Fibroblast of peridontal ligament (primary cell): ENCODE data around the gene TBCD.

Source experiments
- DNase-seq: peaks from one replicate; pipeline ENCODE4 v3.0.0-alpha.2; 2010; ENCODE audit errors: extremely low read depth

Gene TBCD

DNA sequence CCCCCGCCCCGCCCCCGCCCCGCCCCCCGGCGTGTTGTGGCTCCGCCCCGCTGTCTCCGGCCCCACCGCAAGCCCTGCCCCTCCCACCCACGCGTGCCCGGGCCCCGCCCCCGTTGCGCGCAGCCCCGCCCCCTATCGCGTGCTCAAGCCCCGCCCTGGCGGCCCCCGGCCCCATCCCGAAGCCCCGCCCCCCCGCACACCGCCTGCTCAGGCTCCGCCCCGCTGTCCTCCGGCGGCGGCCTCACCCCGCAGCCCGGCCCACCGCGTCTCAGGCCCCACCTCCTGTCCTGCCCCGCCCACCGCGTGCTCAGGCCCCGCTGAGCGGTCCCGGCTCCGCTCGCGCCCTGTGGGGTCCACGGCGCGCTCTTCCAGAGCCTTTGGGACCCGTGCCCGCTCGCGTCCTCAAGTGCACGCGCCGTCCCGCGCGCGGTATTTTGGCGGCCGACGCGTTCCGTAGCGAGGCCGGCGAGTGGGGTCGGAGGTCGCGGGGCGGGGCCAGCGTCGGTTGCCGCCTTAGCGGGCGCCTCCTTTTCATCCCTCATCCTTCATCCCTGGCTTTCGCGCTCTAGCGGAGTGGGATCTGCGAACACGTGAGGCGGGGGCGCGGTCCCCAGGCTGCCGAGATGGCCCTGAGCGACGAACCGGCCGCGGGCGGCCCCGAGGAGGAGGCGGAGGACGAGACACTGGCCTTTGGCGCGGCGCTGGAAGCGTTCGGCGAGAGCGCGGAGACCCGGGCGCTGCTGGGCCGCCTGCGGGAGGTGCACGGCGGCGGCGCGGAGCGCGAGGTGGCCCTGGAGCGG lies at the start of gene TBCD:
Gene TBCD, plus strand, starts transcription at position 495 of the 800 bp plus-strand sequence. Its CDS starts 129 bp downstream, at position 624.
- peak; percentile 82 for DNase-seq

DNA sequence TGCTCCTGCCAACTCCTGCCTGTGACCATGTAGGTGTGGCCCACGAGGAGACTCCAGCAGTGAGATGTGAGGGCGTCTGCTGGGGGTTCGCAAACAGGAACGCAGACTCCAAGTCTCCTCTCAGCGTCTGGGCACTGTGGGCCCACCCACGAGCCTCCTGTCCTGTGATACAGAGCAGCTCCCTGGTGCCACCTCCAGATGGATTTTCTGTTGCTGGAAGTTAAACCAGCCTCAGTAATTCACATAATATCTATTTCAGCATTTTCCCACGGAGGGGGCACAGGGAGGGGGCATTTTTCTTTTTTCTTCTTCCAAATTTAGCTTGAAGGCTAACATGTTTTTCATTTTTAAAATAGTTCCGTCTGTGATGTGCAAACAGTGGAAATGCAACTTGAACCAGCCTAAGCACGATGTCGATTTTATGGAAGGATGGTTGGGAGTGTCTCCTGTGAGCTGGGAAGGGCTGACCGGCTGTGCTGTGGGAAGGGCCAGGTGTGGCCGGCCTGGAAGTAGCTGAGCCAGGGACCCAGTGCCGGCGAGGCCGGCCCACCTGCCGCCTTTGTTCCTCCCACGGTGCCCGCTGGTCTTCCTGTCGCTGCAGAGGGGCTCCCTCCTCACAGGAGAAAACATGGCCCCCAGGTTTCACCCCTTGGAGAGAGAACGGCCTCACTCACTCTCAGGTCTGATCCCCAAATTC lies 49.5 kb upstream of the TBCD start:
- DNase-seq = peak; percentile 5

DNA sequence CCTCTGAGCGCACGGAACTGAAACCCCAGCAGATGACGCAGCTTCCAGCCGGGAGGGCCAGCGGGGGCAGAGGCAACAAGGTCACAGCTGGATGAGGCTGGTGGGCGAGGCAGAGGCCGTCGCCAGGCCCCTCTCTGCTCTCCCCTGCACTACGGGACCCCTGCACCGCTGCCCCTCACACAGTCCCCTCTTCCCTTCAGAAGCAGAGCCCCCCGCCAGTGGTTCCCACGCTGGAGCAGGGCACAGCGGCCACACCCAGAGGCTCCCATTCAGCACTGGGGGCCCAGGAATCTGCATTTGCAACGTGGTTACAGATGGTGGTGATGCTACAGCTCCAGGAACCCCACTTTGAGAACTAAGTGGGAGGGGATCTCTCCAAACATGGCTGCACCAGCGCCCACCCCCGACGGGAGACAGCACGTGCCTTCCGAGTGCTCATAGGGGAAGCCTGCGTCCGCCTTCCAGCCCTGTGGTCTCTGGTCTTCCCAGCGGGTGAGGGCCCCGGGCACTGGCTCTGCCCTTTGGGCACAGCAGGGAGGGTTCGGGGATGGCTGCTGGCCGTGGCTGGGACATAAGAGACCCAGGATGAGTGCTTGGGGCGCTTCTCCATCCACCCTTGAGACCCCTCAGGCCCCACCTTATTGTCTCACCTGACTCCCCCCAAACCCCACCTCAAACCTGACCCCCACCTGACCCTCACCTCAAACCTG lies 48.7 kb upstream of the TBCD start:
- DNase-seq = no peak

DNA sequence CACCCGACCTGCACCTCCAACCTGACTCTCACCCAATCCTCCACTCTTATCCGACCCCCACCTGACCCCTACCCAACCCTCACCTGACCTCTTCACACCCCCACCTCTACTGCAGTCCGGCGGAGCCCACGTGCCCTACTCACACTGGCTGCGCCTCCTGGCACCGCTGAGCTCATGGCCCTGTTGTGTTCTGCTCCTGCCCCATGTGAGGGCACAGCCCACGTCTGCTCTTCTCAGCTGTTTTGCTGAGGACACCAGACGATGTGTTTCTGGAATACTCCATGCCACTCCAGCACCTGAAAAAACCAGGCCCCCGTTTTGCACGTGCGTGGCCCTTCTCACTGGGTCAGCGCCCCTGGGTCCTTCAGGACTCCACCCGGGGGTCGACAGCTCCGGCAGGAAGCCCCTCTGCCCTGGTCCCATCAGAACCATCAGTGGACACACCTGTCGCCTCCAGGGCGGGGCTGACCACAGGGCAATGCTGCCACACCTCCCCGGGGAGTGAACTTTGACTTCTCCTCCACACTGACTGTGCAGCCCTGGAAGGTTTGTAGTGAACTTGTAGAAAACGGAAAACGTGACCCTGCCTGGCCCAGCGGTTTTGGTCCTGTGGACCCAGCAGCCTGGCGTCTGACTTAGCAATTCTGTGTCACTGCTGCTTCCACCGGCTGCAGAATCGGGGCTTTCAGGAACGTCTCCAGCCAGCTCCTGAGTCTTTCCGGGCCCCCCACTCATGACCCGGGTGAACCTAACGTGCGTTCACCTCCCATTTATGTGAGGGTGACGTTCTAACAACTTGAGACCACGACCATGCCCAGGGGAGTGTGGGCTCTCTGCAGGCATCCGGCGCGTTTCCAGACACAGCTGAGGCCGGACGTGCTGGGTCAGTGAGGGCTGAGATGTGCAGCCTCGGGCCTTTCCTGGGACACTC lies 47.7 kb upstream of the TBCD start:
- no peak for DNase-seq

DNA sequence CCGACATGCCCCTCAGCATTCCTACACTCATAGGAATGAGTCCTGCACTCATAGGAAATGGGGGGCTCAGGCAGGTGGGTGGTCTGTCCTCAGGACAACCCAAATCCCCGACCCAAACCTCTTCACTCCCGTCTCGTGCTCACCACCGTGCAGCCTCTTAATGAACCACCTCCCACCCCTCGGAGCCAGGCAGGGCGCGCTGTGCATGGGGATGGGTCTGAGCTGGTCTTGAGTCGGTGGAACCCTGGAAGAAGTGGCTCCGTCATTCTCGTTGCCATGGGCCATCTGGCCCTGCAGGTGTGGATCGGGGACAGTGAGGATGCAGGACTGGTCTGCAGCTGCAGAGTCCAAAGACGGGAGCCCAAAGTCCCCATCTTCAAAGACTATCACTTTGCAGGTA lies 47.0 kb upstream of the TBCD start:
- no peak for DNase-seq

DNA sequence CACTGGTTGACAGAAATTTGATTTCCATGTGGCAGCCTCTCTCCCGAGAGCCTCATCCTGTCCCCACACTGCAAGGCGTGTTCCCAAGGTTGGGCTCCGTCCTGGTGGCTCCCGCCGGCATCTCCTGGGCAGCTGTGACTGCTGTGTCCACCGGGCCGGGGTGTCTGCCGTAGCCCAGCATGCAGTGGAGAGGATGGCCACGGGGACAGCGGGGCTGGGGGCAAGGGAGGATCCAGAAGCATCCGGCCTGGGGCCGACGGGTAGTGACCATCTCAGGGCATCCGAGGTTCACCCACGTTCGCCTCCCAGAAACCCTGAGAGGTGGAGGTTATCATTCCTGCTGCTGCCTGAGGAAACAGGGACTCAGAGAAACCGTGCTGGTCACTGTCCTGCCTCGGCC lies 46.1 kb upstream of the TBCD start:
- no peak for DNase-seq

- no peak for DNase-seq
Observed at GRCh38 chr17:82709024-82709675, 42.7 kb upstream of the TBCD start.

- DNase-seq = no peak
Observed at GRCh38 chr17:82709676-82710498, 42.0 kb upstream of the TBCD start.

DNA sequence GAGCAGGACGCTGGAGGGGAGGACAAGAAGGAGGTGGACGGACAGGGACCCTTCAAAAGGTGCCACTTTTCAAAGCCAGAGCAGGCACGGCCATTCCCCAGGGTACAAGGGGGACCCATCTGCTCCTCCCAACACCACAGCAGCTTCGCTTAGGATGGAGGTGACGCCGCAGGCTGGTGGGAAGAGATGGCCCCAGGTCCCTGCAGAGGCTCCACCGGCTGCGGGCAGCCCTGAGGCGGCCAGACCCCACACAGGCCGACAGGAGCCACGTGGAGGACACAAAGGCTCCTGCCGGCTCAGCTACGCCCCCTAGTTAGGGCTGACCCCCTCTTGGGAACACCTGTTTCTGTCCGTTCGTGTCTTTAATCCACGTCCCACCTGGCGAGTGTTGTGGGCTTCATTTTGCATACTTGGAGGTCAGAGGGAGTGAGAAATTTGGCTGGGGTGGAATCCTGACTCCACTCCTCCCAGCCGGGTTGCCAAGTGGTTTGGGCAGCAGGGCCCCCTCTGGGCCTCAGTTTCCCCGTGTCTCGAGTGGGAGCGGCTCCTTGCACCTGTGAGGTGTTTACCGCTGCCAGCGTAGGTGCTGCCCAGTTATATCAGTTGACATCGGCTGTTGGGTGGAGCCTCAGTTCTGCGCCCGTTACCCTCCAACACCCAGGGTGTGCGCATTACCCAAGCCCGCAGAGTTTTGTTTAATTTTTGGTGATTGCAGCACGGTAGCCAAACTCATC lies 41.2 kb upstream of the TBCD start:
- DNase-seq = no peak

GRCh38 chr17:82713071-82713723 lies 38.7 kb upstream of the TBCD start:
- no peak for DNase-seq

- DNase-seq = peak; percentile 84
Observed at GRCh38 chr17:82716203-82717010, 35.5 kb upstream of the TBCD start, which contains the start of gene FN3KRP. Gene FN3KRP (plus strand): TSS chr17:82716706. CDS start chr17:82716756, 50 bp downstream.

- no peak for DNase-seq
Observed at GRCh38 chr17:82718986-82719685, 32.7 kb upstream of the TBCD start.

DNA sequence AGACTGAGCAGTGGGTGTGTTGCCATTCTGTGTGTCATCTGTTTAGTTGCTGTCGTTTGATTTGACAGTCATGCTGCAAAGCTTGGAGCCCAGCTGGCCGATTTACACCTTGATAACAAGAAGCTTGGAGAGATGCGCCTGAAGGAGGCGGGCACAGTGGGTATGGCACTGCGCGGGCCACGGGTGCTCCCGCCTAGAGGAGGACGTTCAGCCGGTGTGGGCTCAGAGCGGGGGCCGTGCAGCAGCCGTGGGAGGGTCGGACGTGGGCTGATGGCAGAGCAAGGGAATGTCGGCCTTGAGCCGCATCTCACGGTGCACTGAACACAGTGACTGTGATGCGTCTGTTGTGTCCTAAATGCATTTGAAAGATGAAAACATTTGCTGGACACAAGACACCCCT lies 31.7 kb upstream of the TBCD start:
- no peak for DNase-seq

DNA sequence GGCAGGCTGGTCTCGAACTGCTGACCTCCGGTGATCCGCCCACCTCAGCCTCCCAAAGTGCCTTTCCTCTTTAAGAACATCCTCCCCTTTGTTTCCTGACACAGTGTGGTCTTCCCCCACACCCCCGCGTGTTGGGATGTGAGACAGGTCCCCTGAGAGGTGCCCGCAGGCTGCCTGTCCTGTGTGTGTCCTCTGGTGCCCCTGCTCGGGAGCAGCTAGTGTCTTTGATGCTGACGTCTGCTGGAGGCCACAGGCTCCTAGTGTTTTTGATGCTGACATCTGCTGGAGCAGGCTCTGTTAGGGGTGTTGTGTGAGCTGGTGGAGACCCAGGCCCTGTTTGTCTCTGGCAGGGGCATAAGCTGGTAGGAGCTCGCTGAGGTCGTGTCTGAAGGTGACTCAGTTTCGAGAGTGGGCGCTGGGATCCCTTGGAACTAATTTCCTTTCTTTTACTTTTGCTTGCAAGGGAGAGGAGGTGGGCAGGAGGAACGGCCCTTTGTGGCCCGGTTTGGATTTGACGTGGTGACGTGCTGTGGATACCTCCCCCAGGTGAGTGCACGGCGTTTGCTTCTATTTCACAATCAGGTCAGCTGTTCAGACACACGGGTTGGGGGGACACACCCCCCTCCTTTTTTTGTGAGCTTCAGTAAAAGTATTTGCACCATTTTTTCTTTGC lies 29.4 kb upstream of the TBCD start:
- no peak for DNase-seq

DNA sequence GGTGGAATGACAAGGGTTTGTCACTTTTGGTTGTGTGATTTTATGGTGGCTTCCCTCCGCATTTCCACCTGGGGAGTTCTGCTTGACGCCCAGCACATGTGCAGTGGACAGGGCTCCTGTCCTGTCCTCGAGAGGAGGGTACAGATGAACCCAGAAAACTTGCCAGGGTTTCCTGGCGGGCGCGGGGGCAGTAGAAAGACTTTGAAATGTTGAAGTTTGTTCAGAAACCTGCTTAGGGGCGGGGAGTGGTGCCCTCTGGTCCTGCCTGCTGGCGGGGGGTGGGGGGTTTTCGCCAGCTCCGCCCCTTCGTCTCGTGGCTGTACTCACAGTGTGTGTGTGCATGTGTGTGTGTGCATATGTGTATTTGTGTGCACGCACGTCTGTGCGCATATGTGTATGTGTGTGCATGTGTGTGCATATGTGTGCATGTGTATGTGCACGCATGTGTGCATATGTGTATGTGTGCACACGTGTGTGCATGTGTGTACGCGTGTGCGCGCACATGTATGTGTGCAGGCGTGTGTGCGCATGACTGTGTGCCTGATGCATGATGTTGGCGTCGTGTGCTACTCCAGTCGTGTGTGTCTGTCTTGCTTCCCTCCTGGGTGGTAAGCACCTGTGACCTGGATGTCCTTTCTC lies 28.6 kb upstream of the TBCD start:
- no peak for DNase-seq

- no peak for DNase-seq
Observed at GRCh38 chr17:82726427-82726826, 25.4 kb upstream of the TBCD start.
